Endothelial cell of umbilical vein (primary cell): Measurements from ENCODE around the gene NBEAL2. TPM values are rescaled to one million over a fixed set of nuclear protein-coding genes. Genes with fewer than 3 reads are reported as not detected.

ENCODE experiments used
- Bru-seq: library from RNA; stranded (reverse); fragments of 400-500 nt; gene quantifications from one replicate; lab custom pipeline; 2021; lab: Mats Ljungman, UMichigan
- BruChase-seq, 2 experiments: library from RNA; stranded (reverse); fragments of 400-500 nt; gene quantifications; one replicate each; lab custom pipeline; 2021; lab: Mats Ljungman, UMichigan
- BruUV-seq: library from RNA; stranded (reverse); fragments of 400-500 nt; replicated peaks from 2 replicates; lab custom pipeline; 2021; lab: Mats Ljungman, UMichigan
- CTCF ChIA-PET: fragments of 300-600, 350-600 bp; sonication (Branson Sonifier 250); formaldehyde crosslinking; loops from one replicate; lab custom pipeline; 2021; ENCODE audit warnings: antibody characterized with exemption, inconsistent platforms; lab: Charles Lee
- POLR2A ChIA-PET: fragments of 300-600, 350-600 bp; sonication (Branson Sonifier 250); formaldehyde crosslinking; loops from one replicate; lab custom pipeline; 2021; ENCODE audit warnings: antibody characterized with exemption, inconsistent platforms; lab: Charles Lee
- DNase-seq: peaks from one replicate; pipeline ENCODE4 v3.0.0-alpha.2; 2011; ENCODE audit warnings: low read depth, low spot score
- FAIRE-seq: peaks from 2 replicates; lab custom pipeline; 2011; peaks lifted over from hg19 to GRCh38; lab: Jason Lieb, UNC
- H2AFZ ChIP-seq: 2 replicates; pipeline ENCODE4 v1.6.0; 2012; ENCODE audit warnings: low read depth, low read length, control low read depth, inconsistent platforms
- H3K27ac ChIP-seq: 2 replicates; pipeline ENCODE4 v1.5.1; 2011; ENCODE audit warnings: low read depth, mild to moderate bottlenecking, control low read depth, low read length, moderate library complexity; ENCODE audit not compliant: insufficient read depth
- H3K27me3 ChIP-seq, 2 experiments: 2 replicates each; pipeline versions ENCODE4 v1.6.0 to v1.6.1; 2011; ENCODE audit warnings: low read length in 2 of 2, mixed read lengths in 1 of 2; ENCODE audit not compliant: control insufficient read depth in 2 of 2, insufficient read depth in 2 of 2
- H3K36me3 ChIP-seq, 2 experiments: 2 replicates in 1 of 2; 3 replicates in 1 of 2; pipeline ENCODE4 v1.5.1; 2011; ENCODE audit warnings: low read length in 2 of 2, mild to moderate bottlenecking in 1 of 2, moderate library complexity in 1 of 2; ENCODE audit not compliant: control insufficient read depth in 2 of 2, insufficient read depth in 2 of 2; ENCODE audit errors: extremely low read depth in 1 of 2
- H3K4me1 ChIP-seq: 3 replicates; pipeline ENCODE4 v1.5.1; 2011; ENCODE audit warnings: mild to moderate bottlenecking, low read length; ENCODE audit not compliant: control insufficient read depth, insufficient read depth; ENCODE audit errors: extremely low read depth
- H3K4me2 ChIP-seq: 2 replicates; pipeline ENCODE4 v1.6.1; 2011; ENCODE audit warnings: low read length, control low read depth, mixed read lengths; ENCODE audit not compliant: insufficient read depth
- H3K4me3 ChIP-seq, 3 experiments: fragments of 200-600 bp in 1 of 3; sonication (generic), shearing (Covaris generic) in 1 of 3; replicated peaks in 1 of 3; 2 replicates each; pipeline ENCODE4 v1.5.1; 2011 to 2016; ENCODE audit warnings: control low read depth in 3 of 3, low read length in 3 of 3, mild to moderate bottlenecking in 2 of 3, inconsistent platforms in 1 of 3, low read depth in 1 of 3, moderate library complexity in 1 of 3; ENCODE audit not compliant: insufficient read depth in 1 of 3
- H3K79me2 ChIP-seq: 2 replicates; pipeline ENCODE4 v1.6.0; 2012; ENCODE audit warnings: low read length, inconsistent platforms; ENCODE audit not compliant: control insufficient read depth, insufficient read depth
- H3K9ac ChIP-seq: replicated peaks from 2 replicates; pipeline ENCODE3; 2011; ENCODE audit warnings: low read length, control low read depth; ENCODE audit not compliant: insufficient read depth; ENCODE audit errors: extremely low read depth
- H3K9me1 ChIP-seq: replicated peaks from 3 replicates; pipeline ENCODE4 v1.6.0; 2011; ENCODE audit warnings: mild to moderate bottlenecking, low read length; ENCODE audit not compliant: control insufficient read depth, insufficient read depth; ENCODE audit errors: extremely low read depth
- H3K9me3 ChIP-seq: replicated peaks from 2 replicates; pipeline ENCODE4 v1.5.1; 2012; ENCODE audit warnings: low read length, inconsistent platforms; ENCODE audit not compliant: control insufficient read depth, insufficient read depth
- H4K20me1 ChIP-seq: replicated peaks from 2 replicates; pipeline ENCODE3; 2011; ENCODE audit warnings: mild to moderate bottlenecking, low read length; ENCODE audit not compliant: control insufficient read depth, insufficient read depth; ENCODE audit errors: extremely low read depth
- CTCF ChIP-seq, 2 donors: IDR thresholded peaks; 1 replicate in 1 of 2; 2 replicates in 1 of 2; pipeline ENCODE4 v1.5.1; 2011; ENCODE audit warnings: low read length in 2 of 2, mild to moderate bottlenecking in 2 of 2, moderate library complexity in 2 of 2, control low read depth in 1 of 2, inconsistent platforms in 1 of 2, low read depth in 1 of 2; ENCODE audit not compliant: insufficient read depth in 1 of 2; ENCODE audit errors: extremely low read depth in 1 of 2
- EZH2 ChIP-seq: IDR thresholded peaks from 2 replicates; pipeline ENCODE4 v1.6.1; 2012; ENCODE audit warnings: borderline replicate concordance, low read depth, mild to moderate bottlenecking, moderate library complexity, low read length, inconsistent platforms; ENCODE audit not compliant: severe bottlenecking
- FOS ChIP-seq: IDR thresholded peaks from 2 replicates; pipeline ENCODE4 v1.6.1; 2011; ENCODE audit warnings: mild to moderate bottlenecking, low read length, moderate library complexity, borderline replicate concordance; ENCODE audit not compliant: insufficient read depth
- GATA2 ChIP-seq: IDR thresholded peaks from 2 replicates; pipeline ENCODE4 v1.7.0; 2011; ENCODE audit warnings: low read depth, mild to moderate bottlenecking, moderate library complexity, mixed read lengths, low read length; ENCODE audit not compliant: insufficient read length, insufficient read depth
- JUN ChIP-seq: IDR thresholded peaks from 2 replicates; pipeline ENCODE4 v1.6.1; 2011; ENCODE audit warnings: borderline replicate concordance, low read depth; ENCODE audit not compliant: insufficient read length, insufficient read depth
- MAX ChIP-seq: IDR thresholded peaks from 2 replicates; pipeline ENCODE4 v1.6.1; 2011; ENCODE audit not compliant: insufficient read depth, insufficient read length
- MYC ChIP-seq: IDR thresholded peaks from one replicate; pipeline ENCODE4 v1.6.1; 2011; ENCODE audit warnings: mild to moderate bottlenecking, low read depth, low read length
- POLR2A ChIP-seq: IDR thresholded peaks from 2 replicates; pipeline ENCODE4 v1.6.1; 2012; ENCODE audit warnings: low read depth, mild to moderate bottlenecking, control low read depth, low read length
- POLR2AphosphoS5 ChIP-seq: IDR thresholded peaks from 2 replicates; pipeline ENCODE4 v1.6.1; 2012; ENCODE audit warnings: low read depth, mild to moderate bottlenecking, control low read depth, low read length, moderate library complexity; ENCODE audit not compliant: insufficient read depth
- dilution Hi-C: fragments of 300-500 bp; cut with MboI; formaldehyde crosslinking; loops from one replicate; pipeline ENCODE4 v1.15.0; 2019; ENCODE audit warnings: low sequenced_read_pairs; ENCODE audit not compliant: extremely low pct_ligation_motif_present
- intact Hi-C: fragments of 100-400 bp; cut with micrococcal nuclease; formaldehyde crosslinking; loops from one replicate; pipeline ENCODE4 v1.10.0; 2022
- long read RNA-seq: library from polyadenylated mRNA; stranded (forward); transcript quantifications from one replicate; pipeline ENCODE4 v2.0.0, GENCODE V29; 2021
- polyA minus RNA-seq, 3 experiments: library from RNA; depleted of rRNA, polyadenylated mRNA; stranded (reverse); fragments of >200 nt; gene quantifications; 1 replicate in 1 of 3; 2 replicates in 2 of 3; pipeline ENCODE4 v1.2.3, GENCODE V29; 2011
- polyA plus RNA-seq, 4 experiments: library from polyadenylated mRNA; depleted of rRNA in 3 of 4; stranded (reverse) in 3 of 4; unstranded in 1 of 4; fragments of >200 nt; gene quantifications; 2 replicates each; pipeline versions ENCODE4 v1.2.1 to v1.2.3, GENCODE V29; 2011 to 2012; ENCODE audit warnings: missing spikeins in 1 of 4
- total RNA-seq: library from RNA; stranded (reverse); gene quantifications from 2 replicates; pipeline ENCODE4 v1.2.3, GENCODE V29; 2021

The NBEAL2 gene
- total RNA-seq (84.7 and 90.1 TPM in 2 replicates), polyA plus RNA-seq (48.0 and 51.9 TPM in 2 replicates), polyA minus RNA-seq (38.0 and 60.8 TPM in 2 replicates), Bru-seq, nascent RNA (percentile 57 among the genes with signal in this experiment), BruChase-seq, experiment 1, labeled RNA remaining after a 6-hour chase (percentile 81 among the genes with signal in this experiment), BruChase-seq, experiment 2, labeled RNA remaining after a 2-hour chase (percentile 72 among the genes with signal in this experiment)
- polyA plus RNA-seq (2011; cell fraction: cytosol; rRNA removed) = 18.2 and 22.1 TPM in 2 replicates
- polyA plus RNA-seq (2011; cell fraction: nucleus; rRNA removed) = 329 and 436 TPM in 2 replicates
- 38.7 and 46.6 TPM in 2 replicates for polyA plus RNA-seq (2012)
- 8.8 TPM for polyA minus RNA-seq (2011; cell fraction: cytosol; rRNA and poly(A)+ RNA removed)
- polyA minus RNA-seq (2011; cell fraction: nucleus; rRNA and poly(A)+ RNA removed) = 67.7 and 92.5 TPM in 2 replicates
- long read RNA-seq, full-length matches to known transcripts = 1 of 46 reads
- long read RNA-seq, partial matches to known transcripts = 37 of 46 reads
- long read RNA-seq, other reads (novel, unspliced or antisense) = 8 of 46 reads

- TF ChIP-seq POLR2A = peak; percentile 81
- no peak for TF ChIP-seq EZH2
- TF ChIP-seq CTCF (IDR thresholded peaks at IDR 0.05; ENCODE audit: extremely low read depth in 1 of 2, insufficient read depth in 1 of 2, low read depth in 1 of 2, low read length in 2 of 2) = no peak
- TF ChIP-seq JUN = no peak
- no peak for TF ChIP-seq MYC
- peak; percentile 77 for TF ChIP-seq POLR2AphosphoS5
- TF ChIP-seq MAX = no peak
- TF ChIP-seq FOS = no peak
- no peak for TF ChIP-seq GATA2
- Histone ChIP-seq H3K36me3 (no peaks in the 10 kb centered on the region), H3K4me2 (peak within 1 kb of the TSS; percentile 86), H3K4me1 (peaks cover 38% of the 10 kb centered on the region), H3K27me3 (no peaks in the 10 kb centered on the region), H3K4me3 (peak within 1 kb of the TSS; percentile 56 to 77 (median 71)), H4K20me1 (no peaks in the 10 kb centered on the region), H3K9me3 (no peaks in the 10 kb centered on the region), H3K9me1 (no peaks in the 10 kb centered on the region), H2AFZ (peak within 1 kb of the TSS; percentile 73), H3K27ac (peak within 1 kb of the TSS; percentile 61), H3K9ac (peak within 1 kb of the TSS; percentile 70), H3K79me2 (peaks cover 46% of the 10 kb centered on the region)
- intact Hi-C loops (loop anchor here (1.0 to 2.0 kb wide), 4 partner anchors 8 to 401 kb away; no protein-coding TSS in a partner anchor), dilution Hi-C loops (no loop called here)
- POLR2A ChIA-PET = interaction anchor here (0.5 to 1.2 kb wide), 5 partner anchors 21 to 49 kb away, joined by 3 to 6 read pairs (median 3); no protein-coding TSS in a partner anchor
- DNase-seq (peak; percentile 92), FAIRE-seq (peak; percentile 92)
- BruUV-seq = TSS peak; percentile 2
- CTCF ChIA-PET = interaction anchor here (0.6 to 6.4 kb wide), 6 partner anchors 18 to 345 kb away, joined by 3 to 52 read pairs (median 4); no protein-coding TSS in a partner anchor
Observed at GRCh38 chr3:46978985-46979944, at the start of gene NBEAL2. TSS of gene NBEAL2 (plus strand) at chr3:46979666. CDS start at chr3:46979862, 196 bp downstream.
